ENCODE measurements around the gene GNPTG.

The GNPTG gene

DNA sequence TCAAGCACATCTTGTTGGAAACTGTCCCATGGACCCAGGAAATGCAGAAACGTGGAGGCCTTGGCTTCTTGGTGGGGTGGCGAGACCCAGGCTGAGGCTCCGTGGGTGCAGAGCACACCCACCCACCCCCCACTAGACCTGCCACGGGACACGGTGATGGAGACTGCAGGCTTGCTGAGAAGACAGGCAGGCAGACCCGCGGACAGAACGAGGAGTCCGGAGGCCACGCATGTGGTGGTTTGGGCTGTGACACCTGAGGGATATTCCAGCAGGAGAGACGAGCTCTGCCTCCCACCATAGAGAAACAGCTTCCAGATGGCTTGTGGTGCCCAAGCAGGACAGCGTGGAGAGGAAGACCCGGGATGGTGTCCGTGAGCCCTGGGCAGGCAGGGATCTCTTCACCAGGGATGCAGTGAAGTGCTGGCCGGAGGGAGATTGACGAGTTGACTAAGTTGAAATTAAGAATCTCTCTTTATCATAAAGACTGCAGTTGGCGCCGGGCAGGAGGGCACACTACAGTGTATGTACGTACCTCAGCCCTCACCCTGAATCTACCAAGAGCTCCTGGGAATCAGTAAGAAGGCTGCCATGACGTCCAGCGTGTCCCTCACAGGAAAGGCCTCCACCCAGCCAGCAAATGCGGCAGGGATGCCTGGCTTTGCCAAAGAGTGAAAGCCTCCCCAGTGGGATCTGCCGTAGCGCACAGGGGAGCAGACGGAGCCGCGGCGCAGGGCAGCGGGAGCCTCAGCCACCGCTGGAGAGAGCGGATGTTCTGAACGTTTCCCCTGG is 34.1 kb upstream of the GNPTG start:
- peaks cover 93% of the 10 kb centered on the region for H3K36me3 ChIP-seq
- TF ChIP-seq, protein P1, sequence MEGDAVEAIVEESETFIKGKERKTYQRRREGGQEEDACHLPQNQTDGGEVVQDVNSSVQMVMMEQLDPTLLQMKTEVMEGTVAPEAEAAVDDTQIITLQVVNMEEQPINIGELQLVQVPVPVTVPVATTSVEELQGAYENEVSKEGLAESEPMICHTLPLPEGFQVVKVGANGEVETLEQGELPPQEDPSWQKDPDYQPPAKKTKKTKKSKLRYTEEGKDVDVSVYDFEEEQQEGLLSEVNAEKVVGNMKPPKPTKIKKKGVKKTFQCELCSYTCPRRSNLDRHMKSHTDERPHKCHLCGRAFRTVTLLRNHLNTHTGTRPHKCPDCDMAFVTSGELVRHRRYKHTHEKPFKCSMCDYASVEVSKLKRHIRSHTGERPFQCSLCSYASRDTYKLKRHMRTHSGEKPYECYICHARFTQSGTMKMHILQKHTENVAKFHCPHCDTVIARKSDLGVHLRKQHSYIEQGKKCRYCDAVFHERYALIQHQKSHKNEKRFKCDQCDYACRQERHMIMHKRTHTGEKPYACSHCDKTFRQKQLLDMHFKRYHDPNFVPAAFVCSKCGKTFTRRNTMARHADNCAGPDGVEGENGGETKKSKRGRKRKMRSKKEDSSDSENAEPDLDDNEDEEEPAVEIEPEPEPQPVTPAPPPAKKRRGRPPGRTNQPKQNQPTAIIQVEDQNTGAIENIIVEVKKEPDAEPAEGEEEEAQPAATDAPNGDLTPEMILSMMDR (IDR thresholded peaks at IDR 0.05; ENCODE audit: low read depth, low read length) = no peak
- H3K27me3 ChIP-seq (ENCODE audit: insufficient read depth, low read depth, severe bottlenecking) = no peaks in the 10 kb centered on the region
- DNase-seq = no peak
- H3K9me3 ChIP-seq (ENCODE audit: severe bottlenecking) = no peaks in the 10 kb centered on the region
- H3K27ac ChIP-seq = no peak overlapping the region
- no peak overlapping the region for H3K4me3 ChIP-seq (ENCODE audit: low read depth, low read length)

- H3K36me3 ChIP-seq = peaks cover 92% of the 10 kb centered on the region
- H3K27me3 ChIP-seq (ENCODE audit: insufficient read depth, low read depth, severe bottlenecking) = no peaks in the 10 kb centered on the region
- TF ChIP-seq, protein P1 (IDR thresholded peaks at IDR 0.05; ENCODE audit: low read depth, low read length) = no peak
- no peaks in the 10 kb centered on the region for H3K9me3 ChIP-seq (ENCODE audit: severe bottlenecking)
- no peak overlapping the region for H3K27ac ChIP-seq
- no peak overlapping the region for H3K4me3 ChIP-seq (ENCODE audit: low read depth, low read length)
- no peak for DNase-seq
Measured at GRCh38 chr16:1318268-1318545, 33.5 kb upstream of the GNPTG start.

GRCh38 chr16:1319041-1319440 is 32.7 kb upstream of the GNPTG start:
- TF ChIP-seq, protein P1 (IDR thresholded peaks at IDR 0.05; ENCODE audit: low read depth, low read length) = no peak
- peaks cover 94% of the 10 kb centered on the region for H3K36me3 ChIP-seq
- H3K9me3 ChIP-seq (ENCODE audit: severe bottlenecking) = no peaks in the 10 kb centered on the region
- no peaks in the 10 kb centered on the region for H3K27me3 ChIP-seq (ENCODE audit: insufficient read depth, low read depth, severe bottlenecking)
- H3K4me3 ChIP-seq (ENCODE audit: low read depth, low read length) = no peak overlapping the region
- DNase-seq = no peak
- no peak overlapping the region for H3K27ac ChIP-seq

DNA sequence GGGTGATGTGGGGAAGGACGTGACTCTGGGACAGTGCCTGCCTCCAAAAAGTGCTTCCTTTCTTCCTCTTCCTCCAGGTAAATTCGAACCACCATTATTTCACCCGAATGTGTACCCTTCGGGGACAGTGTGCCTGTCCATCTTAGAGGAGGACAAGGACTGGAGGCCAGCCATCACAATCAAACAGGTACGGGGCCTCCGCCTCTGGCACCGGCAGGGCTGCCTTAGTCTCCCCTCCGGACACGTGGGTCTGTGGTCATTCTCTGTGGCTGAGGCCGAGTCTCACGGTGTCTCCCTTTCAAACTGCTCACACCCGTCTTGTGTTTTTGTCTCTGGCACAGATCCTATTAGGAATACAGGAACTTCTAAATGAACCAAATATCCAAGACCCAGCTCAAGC is 31.6 kb upstream of the GNPTG start:
- TF ChIP-seq, protein P1 (IDR thresholded peaks at IDR 0.05; ENCODE audit: low read depth, low read length) = no peak

GRCh38 chr16:1320658-1321240 is 31.0 kb upstream of the GNPTG start:
- H3K36me3 ChIP-seq = peaks cover 92% of the 10 kb centered on the region
- H3K9me3 ChIP-seq (ENCODE audit: severe bottlenecking) = no peaks in the 10 kb centered on the region
- no peak overlapping the region for H3K4me3 ChIP-seq (ENCODE audit: low read depth, low read length)
- no peaks in the 10 kb centered on the region for H3K27me3 ChIP-seq (ENCODE audit: insufficient read depth, low read depth, severe bottlenecking)
- TF ChIP-seq, protein P1 (IDR thresholded peaks at IDR 0.05; ENCODE audit: low read depth, low read length) = no peak
- no peak overlapping the region for H3K27ac ChIP-seq
- DNase-seq = no peak

More for the DNA sequence above, 31.6 kb upstream of the GNPTG start:
- Histone ChIP-seq H3K4me3 (ENCODE audit: low read depth, low read length) (no peak overlapping the region), H3K27ac (no peak overlapping the region), H3K9me3 (ENCODE audit: severe bottlenecking) (no peaks in the 10 kb centered on the region), H3K36me3 (peaks cover 94% of the 10 kb centered on the region), H3K27me3 (ENCODE audit: insufficient read depth, low read depth, severe bottlenecking) (no peaks in the 10 kb centered on the region)
- DNase-seq = no peak

All from WERI-Rb-1 (cell line).